ENCODE results near the gene PSMD8.
"Not testable (repeated sequence)": the region's sequence is repeated elsewhere in the genome, so short reads cannot be mapped to it uniquely, and the experiment has no call there.

The PSMD8 gene

DNA sequence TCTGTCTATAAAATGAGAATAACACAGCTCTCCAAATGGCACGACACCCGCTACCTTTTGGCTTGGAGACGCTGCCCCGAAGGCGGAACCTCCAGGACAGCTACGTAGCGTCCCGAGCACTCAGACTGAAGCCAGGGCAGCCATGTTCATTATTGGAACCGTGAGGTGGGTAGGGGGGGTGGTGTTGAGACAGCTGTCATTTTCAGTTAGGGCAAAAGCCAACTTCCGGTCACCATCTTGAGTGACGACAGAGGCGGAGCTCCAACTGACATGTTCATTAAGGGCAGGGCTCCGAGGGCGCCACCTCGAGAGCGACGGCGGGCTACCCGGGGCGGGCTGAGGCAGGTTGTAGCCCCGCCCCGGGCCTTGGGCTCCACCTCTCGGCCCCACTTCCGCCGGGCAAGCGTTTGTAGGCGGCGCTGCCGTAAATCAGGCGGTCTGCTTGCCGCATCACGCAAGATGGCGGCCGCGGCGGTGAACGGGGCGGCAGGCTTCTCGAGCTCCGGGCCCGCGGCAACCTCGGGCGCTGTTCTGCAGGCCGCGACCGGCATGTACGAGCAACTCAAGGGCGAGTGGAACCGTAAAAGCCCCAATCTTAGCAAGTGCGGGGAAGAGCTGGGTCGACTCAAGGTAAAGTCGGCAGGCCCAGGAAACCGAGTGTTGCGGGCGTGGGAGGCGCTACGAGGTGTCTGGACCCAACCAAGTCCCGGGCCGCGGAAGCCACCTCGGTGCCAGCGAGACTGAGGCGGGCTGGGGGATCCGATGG, at the start of gene PSMD8:
TSS of gene PSMD8 (plus strand) at position 240 of the 766 bp plus-strand sequence. CDS start at position 271, 31 bp downstream.
- DNase-seq: peak; percentile 99

DNA sequence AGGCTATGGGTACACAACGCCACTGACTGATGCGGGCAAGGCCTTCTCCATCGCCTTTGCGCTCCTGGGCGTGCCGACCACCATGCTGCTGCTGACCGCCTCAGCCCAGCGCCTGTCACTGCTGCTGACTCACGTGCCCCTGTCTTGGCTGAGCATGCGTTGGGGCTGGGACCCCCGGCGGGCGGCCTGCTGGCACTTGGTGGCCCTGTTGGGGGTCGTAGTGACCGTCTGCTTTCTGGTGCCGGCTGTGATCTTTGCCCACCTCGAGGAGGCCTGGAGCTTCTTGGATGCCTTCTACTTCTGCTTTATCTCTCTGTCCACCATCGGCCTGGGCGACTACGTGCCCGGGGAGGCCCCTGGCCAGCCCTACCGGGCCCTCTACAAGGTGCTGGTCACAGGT, 47.8 kb upstream of the PSMD8 start:
- DNase-seq: no peak

DNA sequence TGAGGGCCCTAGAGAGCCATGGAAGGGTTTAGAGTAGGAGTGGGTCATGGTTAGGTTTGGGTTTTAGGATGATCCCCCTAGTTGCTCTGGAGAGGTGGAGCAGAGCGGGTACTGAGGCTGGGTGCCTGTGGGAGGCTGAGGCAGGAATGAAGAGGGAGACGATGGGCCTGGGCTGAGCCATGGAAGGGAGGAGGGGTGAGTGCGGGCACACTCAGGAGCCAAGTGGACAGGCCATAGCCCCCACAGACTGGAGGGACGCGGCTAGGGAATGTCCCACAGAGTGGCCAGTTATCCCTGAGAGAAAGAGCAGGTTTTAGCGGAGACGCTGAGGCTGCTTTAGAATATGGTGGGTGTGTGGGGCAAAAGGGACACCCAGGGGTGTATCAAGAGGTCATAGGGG, 44.7 kb upstream of the PSMD8 start:
- DNase-seq: no peak

DNA sequence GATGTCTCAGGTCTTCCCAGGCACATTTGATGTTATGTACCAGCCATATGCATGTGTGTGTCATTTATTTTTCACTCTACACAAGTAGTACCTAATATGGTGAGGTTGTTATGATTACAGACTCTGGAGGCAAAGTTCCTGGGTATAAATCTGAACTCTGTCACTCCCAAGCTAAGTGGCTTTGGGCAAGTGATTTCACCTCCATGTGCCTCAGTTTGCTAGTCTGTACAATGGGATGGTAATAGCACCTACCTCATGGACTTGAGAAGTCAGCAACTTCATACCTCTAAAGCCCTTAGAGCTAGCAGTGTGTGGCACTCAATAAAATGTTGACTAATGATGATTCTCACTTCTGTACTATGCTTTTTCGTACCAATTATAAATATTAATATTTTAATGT, 42.6 kb upstream of the PSMD8 start:
- no peak for DNase-seq

DNA sequence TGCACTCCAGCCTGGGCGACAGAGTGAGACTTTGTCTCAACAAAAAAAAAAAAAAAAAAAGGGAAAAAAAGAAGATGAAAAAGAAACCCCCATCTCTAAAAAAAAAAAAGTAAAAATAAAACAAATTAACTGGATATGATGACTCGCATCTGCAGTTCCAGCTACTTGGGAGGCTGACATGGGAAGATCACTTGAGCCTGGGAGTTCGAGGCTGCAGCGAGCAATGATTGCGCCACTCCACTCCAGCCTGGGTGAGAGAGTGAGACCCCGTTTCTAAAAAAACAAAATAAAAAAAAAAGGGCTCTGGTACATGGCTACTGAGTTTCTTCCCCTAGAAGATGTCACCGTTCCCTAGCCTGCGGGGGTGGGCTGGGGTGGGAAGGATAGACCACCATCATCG, 41.1 kb upstream of the PSMD8 start:
- DNase-seq: no peak

DNA sequence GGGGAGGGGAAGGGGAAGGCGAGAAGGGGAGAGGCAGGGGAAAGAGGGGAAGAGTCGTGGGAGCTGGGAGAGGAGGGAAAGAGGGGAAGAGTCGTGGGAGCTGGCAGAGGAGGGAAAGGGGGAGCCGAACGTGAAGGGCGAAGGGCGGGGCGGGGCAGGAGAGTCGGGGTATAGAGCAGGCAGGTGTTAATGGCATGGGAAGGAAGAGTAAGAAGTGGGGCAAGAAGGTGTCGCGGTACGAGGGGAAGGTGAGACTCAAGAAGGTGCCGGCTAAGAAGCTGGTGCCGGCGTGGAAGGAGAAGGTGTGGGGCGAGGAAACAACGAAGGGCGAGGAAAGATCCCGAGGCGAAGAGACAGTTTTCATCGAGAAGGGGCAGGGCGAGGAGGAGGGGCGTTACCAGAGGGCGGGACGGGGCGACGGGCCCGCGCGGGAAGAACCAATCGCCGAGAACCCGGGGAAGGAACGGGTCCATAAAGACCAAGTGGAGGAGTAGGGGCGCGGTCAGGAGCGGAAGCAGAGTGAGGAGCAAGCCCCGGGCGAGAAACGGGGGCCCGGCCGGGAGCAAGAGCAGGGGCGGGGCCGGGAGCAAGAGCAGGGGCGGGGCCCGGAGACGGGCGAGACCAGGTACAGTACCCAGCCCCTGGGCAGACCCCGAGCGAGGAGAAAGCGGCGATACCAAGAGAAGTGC, 38.3 kb upstream of the PSMD8 start:
- DNase-seq: peak; percentile 97

DNA sequence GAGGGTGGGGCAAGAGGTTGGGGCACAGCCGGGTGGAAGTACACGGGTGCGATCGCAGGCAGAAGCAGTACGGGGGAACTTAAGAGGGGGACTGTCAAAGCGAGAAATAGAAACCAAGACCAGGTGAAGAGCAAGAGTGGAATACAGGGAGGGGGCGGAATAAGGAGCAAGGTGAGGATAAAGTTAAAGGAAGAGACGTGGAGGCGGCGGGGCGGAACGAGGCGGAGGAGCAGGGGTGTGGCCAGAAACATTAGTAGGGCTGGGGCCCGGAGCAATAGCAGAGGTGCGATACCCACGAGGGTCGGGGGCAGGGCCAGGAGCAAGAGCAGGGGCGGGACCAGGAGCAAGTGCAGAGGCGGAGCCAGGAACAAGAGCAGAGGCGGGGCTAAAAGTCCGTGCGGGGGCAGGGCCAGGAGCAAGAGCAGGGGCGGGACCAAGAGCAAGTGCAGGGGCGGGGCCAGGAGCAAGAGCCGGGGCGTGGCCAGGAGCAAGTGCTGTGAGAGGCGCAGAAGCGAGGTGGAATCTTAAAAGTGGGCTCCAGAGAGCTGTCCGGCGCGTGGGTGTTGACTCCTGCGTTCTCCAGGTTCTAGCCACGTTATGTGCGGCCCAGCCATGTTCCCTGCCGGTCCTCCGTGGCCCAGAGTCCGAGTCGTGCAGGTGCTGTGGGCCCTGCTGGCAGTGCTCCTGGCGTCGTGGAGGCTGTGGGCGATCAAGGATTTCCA, 37.6 kb upstream of the PSMD8 start:
- DNase-seq: peak; percentile 98

DNA sequence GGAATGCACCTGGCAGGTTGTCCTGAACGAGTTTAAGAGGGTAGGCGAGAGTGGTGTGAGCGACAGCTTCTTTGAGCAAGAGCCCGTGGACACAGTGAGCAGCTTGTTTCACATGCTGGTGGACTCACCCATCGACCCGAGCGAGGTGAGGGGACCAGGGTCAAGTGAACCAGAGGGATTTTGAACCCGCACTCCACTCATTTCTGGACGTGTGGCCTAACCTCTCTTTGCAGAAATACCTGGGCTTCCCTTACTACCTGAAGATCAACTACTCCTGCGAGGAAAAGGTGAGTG, 37.1 kb upstream of the PSMD8 start:
- DNase-seq: peak; percentile 13

DNA sequence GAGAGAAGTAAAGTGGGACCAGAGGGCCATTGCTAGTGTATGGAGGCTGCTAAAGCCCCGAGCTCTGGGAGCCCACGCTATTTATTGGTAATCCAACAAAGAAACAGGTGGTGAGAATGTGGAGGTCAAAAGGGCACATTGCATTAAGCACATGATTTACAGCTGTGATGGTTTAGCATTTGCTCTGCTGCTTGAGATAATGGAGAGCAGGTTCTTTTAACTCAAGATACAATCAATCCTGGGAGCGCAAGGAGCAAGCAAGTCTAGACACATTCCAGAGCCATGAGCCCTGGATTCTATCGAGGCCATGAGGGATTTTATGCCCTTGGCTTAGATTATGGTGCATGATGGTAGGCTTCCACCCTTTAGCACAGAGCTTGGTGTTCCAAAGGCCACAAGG, 35.4 kb upstream of the PSMD8 start:
- not testable (repeated sequence) for DNase-seq

DNA sequence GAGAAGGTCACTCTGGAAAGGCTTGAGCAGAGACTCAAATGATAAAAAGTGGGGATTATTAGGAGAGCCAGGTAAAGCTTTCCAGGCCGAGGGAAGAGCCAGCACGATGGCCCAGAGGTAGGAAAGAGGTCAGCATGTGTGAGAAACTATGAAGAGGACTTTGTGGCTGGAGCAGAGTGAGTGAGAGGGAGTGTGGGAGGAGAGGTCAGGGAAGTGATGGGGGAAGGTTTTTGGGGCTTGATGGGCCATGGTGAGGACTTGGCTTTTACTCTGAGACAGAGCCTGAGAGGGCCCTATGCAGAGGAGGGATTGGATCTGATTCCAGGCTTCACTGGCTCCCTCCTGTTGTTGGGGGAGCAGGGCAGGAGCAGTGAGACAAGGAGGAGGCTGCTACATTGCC, 33.4 kb upstream of the PSMD8 start:
- no peak for DNase-seq

DNA sequence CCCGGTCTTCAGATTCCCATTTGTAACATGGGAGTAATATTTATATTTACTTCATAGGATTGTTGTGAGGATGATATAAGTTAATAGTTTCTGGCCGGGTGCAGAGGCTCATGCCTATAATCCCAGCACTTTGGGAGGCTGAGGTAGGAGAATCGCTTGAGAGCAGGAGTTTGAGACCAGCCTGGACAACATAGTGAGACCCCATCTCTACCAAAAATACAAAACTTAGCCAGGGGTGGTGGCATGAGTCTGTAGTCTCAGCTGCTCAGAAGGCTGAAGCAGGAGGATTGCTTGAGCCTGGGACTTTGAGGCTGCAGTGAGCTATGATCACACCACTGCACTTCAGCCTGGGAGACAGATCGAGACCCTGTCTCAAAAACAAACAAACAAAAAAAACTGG, 27.5 kb upstream of the PSMD8 start:
- DNase-seq: no peak

DNA sequence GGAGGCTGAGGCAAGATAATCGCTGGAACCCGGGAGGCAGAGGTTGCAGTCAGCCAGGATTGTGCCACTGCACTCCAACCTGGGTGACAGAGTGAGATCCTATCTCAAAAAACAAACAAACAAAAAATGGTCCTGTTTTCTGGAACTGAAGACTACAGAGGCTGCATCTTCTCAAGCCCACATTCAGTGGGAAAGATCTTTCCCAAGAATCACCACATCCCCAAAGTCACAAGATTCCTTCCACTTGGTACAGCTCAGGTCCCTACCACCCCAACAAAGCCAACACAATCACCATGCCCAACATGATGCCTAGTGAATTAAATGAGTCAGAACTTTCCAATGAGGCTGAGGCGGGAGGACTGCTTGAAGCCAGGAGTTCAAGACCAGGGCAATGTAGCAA, 23.5 kb upstream of the PSMD8 start:
- no peak for DNase-seq

DNA sequence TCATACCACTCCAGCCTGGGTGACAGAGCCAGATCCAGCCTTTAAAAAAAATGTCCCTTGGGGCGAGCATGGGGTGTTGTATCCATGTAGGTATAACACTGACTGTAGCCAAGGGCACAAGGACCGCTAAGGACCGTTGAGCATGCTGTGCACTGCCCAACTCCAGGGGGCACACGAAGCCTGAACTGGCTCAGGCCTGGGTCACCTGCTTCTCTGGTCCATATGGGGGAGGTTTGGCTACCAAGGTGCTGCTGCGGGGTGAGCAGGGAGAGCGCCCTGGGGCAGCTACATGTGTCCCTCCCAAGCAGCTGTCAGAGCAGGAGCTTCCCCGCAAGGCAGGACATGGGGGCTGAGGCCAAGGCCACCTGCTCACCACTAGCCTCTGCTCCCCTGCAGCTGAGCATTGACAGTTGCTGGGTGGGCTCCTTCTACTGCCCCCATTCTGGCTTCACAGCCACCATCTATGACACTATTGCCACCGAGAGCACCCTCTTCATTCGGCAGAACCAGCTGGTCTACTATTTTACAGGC, 22.4 kb upstream of the PSMD8 start:
- DNase-seq: no peak

DNA sequence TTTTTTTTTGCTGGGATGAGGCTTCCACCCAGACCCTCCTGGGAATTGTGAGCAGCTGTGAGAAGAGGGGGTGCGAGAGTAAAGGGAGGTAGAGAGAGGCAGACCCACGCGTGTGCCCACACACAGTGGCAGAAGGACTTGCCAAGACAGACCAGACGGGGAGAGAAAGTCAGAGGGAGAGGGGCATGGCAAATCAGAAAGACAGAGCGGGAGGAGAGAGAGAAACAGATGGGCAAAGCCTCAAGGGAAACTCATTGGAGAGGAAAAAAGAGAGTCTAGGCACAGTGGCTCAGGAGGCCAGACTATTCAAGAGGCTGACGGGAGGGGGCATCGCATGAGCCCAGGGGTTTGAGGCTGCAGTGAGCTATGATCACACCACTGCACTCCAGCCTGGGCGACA, 21.8 kb upstream of the PSMD8 start:
- DNase-seq: no peak

DNA sequence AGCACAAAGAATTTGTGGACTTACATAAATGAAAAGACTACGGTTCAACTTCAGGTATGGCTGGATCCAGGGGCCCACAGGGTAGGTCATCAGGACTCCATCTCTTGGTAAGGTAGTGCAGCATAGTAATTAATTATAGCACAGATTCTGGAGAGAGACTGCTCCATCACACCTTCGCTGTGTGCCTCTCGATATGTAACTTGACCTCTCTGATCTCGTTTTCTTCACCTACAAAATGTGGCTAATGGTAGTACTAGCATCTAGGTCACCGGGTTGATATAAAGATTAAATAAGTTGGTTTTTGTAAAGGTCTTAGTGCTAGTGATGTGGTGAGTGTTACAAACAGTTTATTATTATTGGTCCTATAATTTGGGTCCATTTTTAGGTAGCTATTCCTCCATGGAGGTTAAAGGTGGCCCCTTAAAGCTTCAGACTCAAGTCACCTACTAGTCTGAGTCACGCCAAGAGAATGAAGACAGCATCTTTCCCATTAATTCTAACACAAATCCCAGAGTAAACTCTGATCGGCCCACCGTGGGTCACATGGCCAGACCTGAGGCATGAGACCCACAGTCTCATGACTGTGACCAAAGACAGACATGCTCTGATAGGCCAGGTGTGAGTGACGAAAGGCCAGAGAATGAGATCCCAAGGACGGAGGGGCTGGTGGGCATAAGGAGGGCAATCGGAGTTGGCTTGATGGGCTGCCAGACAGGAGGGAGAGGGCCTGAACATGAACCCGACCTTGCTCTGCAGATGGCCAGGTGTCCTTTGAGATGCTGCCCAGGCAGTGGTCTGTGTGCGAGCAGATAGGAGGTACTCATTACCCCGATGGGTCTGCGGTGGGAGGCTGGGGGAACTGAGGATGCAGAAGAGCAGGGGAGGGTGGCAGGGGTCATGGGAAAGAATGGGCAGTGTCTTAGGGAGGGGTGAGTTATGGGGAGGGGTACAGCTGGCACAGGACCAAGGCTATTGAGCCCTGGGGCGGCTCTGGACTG, 18.3 kb upstream of the PSMD8 start:
- DNase-seq: no peak

DNA sequence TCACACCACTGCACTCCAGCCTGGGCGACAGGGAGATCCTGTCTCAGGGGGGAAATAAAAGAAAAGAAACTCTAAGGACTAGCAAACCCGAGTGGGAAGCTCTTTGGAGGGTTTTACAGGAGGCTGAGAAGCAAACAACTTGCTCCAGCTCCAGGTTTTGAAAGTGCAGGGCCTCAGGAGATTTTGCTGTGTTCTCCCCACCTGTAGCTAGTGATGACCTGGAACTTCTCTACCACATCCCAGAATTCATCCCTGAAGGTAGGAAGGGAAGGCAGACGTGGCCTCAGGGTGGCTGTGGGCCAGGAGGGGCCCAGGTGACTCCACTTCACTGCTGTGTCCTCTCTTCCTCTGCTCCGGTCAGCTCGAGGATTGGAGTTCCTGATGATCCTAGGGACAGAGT, 16.3 kb upstream of the PSMD8 start:
- no peak for DNase-seq

DNA sequence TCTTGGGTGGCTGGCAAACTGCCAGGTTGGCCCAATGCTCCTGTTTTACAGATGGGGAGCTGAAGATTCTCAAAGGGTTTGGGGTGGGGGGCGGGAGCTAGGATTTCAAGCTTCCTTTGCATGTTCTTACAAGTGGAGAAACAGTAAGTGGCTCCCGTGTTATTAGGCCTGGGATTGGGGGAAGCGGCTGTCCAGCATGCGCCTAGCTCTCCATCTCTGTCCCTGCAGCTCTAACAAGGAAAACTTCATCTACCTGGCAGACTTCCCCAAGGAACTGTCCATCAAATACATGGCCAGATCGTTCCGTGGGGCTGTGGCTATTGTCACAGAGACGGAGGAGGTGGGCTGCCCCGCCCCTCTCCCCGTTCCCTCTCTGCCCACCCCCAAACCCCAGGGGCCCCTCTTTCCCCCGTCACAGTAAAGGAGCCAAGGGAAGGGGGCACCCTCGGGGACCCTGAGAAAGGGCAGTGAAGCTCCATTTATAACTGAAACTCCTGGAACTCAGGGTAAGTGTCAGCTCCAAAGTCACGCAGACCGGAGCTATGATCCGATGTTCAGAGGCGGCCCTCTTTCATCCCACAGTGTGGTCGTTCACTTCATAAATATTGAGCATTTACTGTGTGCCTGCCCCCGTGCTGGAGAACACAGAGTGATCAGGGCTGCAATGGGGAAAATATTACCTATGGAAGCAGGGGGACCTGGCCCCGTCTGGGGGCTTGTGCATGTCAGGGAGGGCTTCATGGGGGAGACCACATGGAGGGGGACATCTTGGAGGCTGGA, 14.9 kb upstream of the PSMD8 start:
- DNase-seq: no peak

DNA sequence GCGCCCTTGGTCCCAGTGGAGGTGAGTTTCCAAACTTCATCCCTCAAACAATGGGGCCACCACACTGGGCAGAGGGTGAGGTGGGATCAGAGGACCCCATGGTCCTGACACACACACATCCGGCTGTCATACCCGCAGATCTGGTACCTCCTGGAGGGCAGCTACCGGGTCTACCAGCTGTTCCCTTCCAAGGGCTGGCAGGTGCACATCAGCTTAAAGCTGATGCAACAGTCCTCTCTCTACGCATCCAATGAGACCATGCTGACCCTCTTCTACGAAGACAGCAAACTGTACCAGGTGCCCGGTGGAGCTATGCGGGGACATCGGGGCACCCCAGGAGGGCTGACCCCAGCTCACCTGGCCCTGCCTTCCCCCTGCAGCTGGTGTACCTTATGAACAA, 14.0 kb upstream of the PSMD8 start:
- no peak for DNase-seq

DNA sequence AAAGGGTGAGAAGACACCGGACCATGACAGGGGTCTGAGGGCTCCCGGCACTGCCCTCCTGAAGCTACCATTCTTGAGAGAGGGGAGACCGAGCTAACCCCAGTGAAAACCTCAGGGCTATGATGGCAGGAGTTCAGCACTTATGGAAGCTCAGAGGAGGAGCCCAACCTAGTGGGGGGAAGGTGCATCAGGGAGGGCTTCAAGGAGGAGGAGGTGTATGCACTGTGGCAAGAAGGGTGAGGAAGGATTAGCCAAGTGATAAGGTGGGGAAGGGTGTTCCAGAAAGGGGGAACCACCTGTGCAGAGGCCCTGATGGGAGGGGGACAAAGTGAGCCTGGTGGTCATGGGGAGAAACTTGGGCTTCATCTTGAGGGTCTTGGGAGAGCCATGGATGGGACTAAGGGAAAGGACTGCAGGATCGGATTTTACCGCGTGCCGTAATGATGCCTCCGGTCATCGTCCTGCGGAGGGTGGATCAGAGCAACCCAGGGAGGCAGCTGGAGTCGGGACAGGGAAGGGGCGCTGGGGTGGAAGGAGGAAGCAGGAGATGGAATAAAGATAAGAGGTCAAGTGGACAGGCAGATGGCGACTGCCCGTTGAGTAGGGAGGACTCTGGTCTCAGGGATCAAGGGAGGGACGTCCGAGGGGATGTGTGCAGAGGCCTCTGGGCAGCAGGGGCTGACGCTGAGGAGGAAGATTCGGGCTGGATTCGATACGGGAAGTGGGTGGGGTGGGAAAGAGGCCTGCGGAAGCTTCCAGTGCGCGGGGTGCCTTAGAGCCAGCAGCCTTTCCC, 13.3 kb upstream of the PSMD8 start:
- no peak for DNase-seq

DNA sequence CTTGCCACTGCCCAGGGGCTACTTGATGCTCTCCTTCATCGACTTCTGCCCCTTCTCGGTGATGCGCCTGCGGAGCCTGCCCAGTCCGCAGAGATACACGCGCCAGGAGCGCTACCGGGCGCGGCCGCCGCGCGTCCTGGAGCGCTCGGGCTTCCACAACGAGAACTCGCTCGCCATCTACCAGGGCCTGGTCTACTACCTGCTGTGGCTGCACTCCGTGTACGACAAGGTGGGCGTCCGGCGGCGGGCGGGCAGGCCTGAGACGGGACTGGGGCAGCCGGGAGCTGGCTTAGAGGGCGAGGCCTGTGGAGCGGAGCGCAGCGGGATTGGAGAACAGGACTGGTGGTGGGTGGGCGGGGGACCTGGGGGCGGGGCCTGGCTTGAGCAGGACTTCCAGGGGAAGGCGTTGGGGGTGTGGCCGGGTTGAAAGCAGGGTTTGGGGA, 12.7 kb upstream of the PSMD8 start:
- peak; percentile 73 for DNase-seq

Data from stimulated activated CD4-positive, alpha-beta T cell treated with anti-CD3 and anti-CD28 coated beads, Interleukin-1b, Interleukin-23, amount 100 ng/mL, for 48 hours (primary cell).